CD4-positive, alpha-beta T cell (primary cell): Measurements from ENCODE around the gene UNC79. TPM values are rescaled to one million over a fixed set of nuclear protein-coding genes. Genes with fewer than 3 reads are reported as not detected.

Experiments used
- ATAC-seq: fragments of 200-7000 bp; cut with Tn5 transposase; one replicate; pipeline ENCODE4 v1.10.0; 2022; ENCODE audit warnings: mild to moderate bottlenecking; ENCODE audit not compliant: poor library complexity
- CTCF ChIA-PET: fragments of 350-600 bp; sonication (Branson Sonifier 250); formaldehyde crosslinking; loops from one replicate; lab custom pipeline; 2021; ENCODE audit warnings: antibody characterized with exemption, inconsistent platforms; lab: Charles Lee
- POLR2A ChIA-PET: fragments of 350-600 bp; sonication (Branson Sonifier 250); formaldehyde crosslinking; loops from one replicate; lab custom pipeline; 2021; ENCODE audit warnings: antibody characterized with exemption, inconsistent platforms; lab: Charles Lee
- DNase-seq, 14 experiments: peaks; one replicate each; pipeline ENCODE4 v3.0.0-alpha.2; 2013 to 2020; ENCODE audit warnings: mixed read lengths in 2 of 14
- H3K27ac ChIP-seq, 2 donors: one replicate each; pipeline versions ENCODE4 v1.5.1 to v1.7.0; 2013; ENCODE audit warnings: low read length in 2 of 2, low read depth in 1 of 2, mild to moderate bottlenecking in 1 of 2
- H3K27me3 ChIP-seq, 2 experiments: 1 replicate in 1 of 2; 2 replicates in 1 of 2; pipeline versions ENCODE4 v1.6.1 to v1.7.0; 2013; ENCODE audit warnings: low read length in 2 of 2, control low read depth in 1 of 2, mild to moderate bottlenecking in 1 of 2, moderate library complexity in 1 of 2; ENCODE audit not compliant: insufficient read depth in 2 of 2, control insufficient read depth in 1 of 2
- H3K36me3 ChIP-seq: one replicate; pipeline ENCODE4 v1.6.1; 2013; ENCODE audit warnings: low read length, control low read depth; ENCODE audit not compliant: insufficient read depth
- H3K4me1 ChIP-seq: one replicate; pipeline ENCODE4 v1.6.1; 2013; ENCODE audit warnings: low read length, control low read depth; ENCODE audit not compliant: insufficient read depth
- H3K4me3 ChIP-seq: one replicate; pipeline ENCODE4 v1.5.1; 2013; ENCODE audit warnings: mild to moderate bottlenecking, low read length, moderate library complexity
- H3K9me3 ChIP-seq, 2 experiments: 1 replicate in 1 of 2; 2 replicates in 1 of 2; pipeline versions ENCODE4 v1.6.1 to v1.7.0; 2013; ENCODE audit warnings: low read length in 2 of 2, mild to moderate bottlenecking in 2 of 2, control low read depth in 1 of 2, moderate library complexity in 1 of 2; ENCODE audit not compliant: control insufficient read depth in 1 of 2, insufficient read depth in 1 of 2
- H3K27ac Mint-ChIP-seq: one replicate; pipeline ENCODE4 v1.8.0; 2020; ENCODE audit warnings: mixed read lengths
- H3K27me3 Mint-ChIP-seq: one replicate; pipeline ENCODE4 v1.8.0; 2021; ENCODE audit warnings: mixed read lengths
- H3K36me3 Mint-ChIP-seq: one replicate; pipeline ENCODE4 v1.8.0; 2021; ENCODE audit warnings: low read depth, mixed read lengths
- H3K4me1 Mint-ChIP-seq: one replicate; pipeline ENCODE4 v1.8.0; 2021; ENCODE audit warnings: low read depth, mixed read lengths
- H3K4me3 Mint-ChIP-seq: one replicate; pipeline ENCODE4 v1.8.0; 2020; ENCODE audit warnings: mild to moderate bottlenecking, mixed read lengths
- H3K9me3 Mint-ChIP-seq: one replicate; pipeline ENCODE4 v1.8.0; 2020; ENCODE audit warnings: mixed read lengths
- intact Hi-C, 2 experiments: fragments of 100-400 bp; cut with DNase I in 1 of 2; cut with micrococcal nuclease in 1 of 2; formaldehyde crosslinking; loops; one replicate each; pipeline versions ENCODE4 v1.15.1 to v1.9.0; 2023 to 2025; cut with DNase I, micrococcal nuclease
- total RNA-seq, 174 experiments: library from RNA in 2 of 174; stranded (reverse) in 2 of 174; gene quantifications; one replicate each; pipeline ENCODE4 v1.2.3 and lab custom pipeline; 2021 to 2026
- TF ChIP-seq, protein P1 (sequence below): fragments of 200-600 bp; IDR thresholded peaks from one replicate; pipeline ENCODE4 v1.8.0; 2022; ENCODE audit warnings: antibody characterized with exemption, mild to moderate bottlenecking

The UNC79 gene
- total RNA-seq, 2 experiments from 2014 or later = not detected

DNA sequence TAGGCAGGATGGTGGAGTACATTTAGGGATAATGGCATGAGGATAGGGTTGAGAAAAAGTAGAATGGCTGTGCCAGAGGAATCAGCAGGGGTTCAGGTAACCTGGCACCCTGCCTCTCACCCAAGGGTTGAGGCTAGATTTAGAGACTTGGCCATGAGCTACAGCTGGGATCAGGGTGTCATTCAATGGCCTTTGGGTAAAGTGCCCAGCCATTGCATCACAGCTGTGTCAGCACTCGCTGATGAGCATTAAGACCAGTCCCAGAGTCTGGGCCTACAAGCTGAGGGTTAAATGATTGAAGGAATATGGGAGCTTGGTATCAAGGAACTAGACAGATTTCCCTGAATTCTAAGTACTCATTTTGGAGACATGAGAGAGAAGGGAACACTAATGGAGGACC, 243.6 kb downstream of the UNC79 start:
- Histone ChIP-seq H3K36me3 (no peaks in the 10 kb centered on the region), H3K4me3 (no peak overlapping the region), H3K4me1 (no peaks in the 10 kb centered on the region), H3K27ac (no peak overlapping the region), H3K9me3 (no peaks in the 10 kb centered on the region), H3K27me3 (no peaks in the 10 kb centered on the region)
- H3K4me3 Mint-ChIP-seq = no peak overlapping the region
- DNase-seq (no peak), ATAC-seq (no peak)
- TF ChIP-seq, protein P1, sequence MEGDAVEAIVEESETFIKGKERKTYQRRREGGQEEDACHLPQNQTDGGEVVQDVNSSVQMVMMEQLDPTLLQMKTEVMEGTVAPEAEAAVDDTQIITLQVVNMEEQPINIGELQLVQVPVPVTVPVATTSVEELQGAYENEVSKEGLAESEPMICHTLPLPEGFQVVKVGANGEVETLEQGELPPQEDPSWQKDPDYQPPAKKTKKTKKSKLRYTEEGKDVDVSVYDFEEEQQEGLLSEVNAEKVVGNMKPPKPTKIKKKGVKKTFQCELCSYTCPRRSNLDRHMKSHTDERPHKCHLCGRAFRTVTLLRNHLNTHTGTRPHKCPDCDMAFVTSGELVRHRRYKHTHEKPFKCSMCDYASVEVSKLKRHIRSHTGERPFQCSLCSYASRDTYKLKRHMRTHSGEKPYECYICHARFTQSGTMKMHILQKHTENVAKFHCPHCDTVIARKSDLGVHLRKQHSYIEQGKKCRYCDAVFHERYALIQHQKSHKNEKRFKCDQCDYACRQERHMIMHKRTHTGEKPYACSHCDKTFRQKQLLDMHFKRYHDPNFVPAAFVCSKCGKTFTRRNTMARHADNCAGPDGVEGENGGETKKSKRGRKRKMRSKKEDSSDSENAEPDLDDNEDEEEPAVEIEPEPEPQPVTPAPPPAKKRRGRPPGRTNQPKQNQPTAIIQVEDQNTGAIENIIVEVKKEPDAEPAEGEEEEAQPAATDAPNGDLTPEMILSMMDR = no peak
- peaks cover 19% of the 10 kb centered on the region for H3K27me3 Mint-ChIP-seq
- intact Hi-C loops = no loop called here
- H3K9me3 Mint-ChIP-seq = no peaks in the 10 kb centered on the region
- POLR2A ChIA-PET = no interaction called here
- CTCF ChIA-PET = no interaction called here
- H3K36me3 Mint-ChIP-seq = no peaks in the 10 kb centered on the region
- no peaks in the 10 kb centered on the region for H3K4me1 Mint-ChIP-seq
- no peak overlapping the region for H3K27ac Mint-ChIP-seq

DNA sequence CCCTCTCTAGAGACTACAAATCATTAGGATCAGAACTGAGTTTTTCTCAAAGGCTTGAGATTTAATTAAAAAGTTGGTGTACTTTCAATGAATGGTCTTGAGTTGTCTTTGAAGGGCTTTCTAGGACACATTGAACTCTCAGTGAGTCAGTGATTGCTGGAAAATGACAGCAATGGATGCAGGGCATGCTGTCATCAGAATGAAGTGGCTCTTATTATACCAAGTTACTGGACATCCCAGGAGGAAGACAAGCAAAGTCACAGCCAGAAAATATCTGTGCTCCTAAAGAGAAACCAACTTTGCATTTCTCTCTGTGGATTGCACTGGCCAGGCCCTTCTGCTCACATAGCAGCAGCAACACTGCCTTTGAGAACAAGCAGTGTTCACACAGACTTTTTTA, 244.9 kb downstream of the UNC79 start:
- TF ChIP-seq, protein P1 = no peak
- no peak for ATAC-seq
- H3K4me1 Mint-ChIP-seq = no peaks in the 10 kb centered on the region
- H3K9me3 Mint-ChIP-seq = no peaks in the 10 kb centered on the region
- peaks cover 19% of the 10 kb centered on the region for H3K27me3 Mint-ChIP-seq
- ChIA-PET CTCF (no interaction called here), POLR2A (no interaction called here)
- H3K27ac ChIP-seq = no peak overlapping the region
- H3K4me1 ChIP-seq = no peaks in the 10 kb centered on the region
- H3K36me3 ChIP-seq = no peaks in the 10 kb centered on the region
- no peaks in the 10 kb centered on the region for H3K27me3 ChIP-seq
- H3K27ac Mint-ChIP-seq = no peak overlapping the region
- no peaks in the 10 kb centered on the region for H3K9me3 ChIP-seq
- no peak for DNase-seq
- intact Hi-C loops = no loop called here
- H3K4me3 ChIP-seq = no peak overlapping the region
- no peaks in the 10 kb centered on the region for H3K36me3 Mint-ChIP-seq
- no peak overlapping the region for H3K4me3 Mint-ChIP-seq

DNA sequence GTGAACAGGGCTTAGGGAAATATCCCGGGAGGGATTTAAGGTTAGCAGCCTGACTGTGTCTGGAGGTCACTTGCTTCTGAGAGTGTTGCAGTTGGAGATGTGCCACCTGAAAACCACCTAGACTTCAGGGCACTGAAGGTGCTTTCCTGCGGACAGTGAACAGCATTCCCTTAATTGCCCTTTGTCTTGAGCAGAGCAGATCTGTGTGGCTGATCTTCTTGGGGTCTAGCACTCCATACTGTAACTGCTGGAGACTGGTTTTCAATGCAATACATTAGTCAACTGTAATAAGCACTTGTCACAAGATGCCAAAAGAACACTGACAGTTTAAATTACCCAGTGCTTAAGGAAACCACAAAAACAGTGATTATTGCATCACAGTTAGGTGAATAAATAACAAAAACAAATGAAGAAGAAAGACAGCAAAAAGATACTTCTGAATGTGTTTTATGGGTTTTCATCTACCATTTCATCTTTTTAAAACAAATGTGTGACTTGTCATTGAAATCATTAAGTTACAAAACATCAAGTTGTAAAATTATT, 245.7 kb downstream of the UNC79 start:
- Histone ChIP-seq H3K9me3 (no peaks in the 10 kb centered on the region), H3K4me3 (no peak overlapping the region), H3K27ac (no peak overlapping the region), H3K4me1 (no peaks in the 10 kb centered on the region), H3K27me3 (no peaks in the 10 kb centered on the region), H3K36me3 (no peaks in the 10 kb centered on the region)
- Mint-ChIP-seq H3K36me3 (no peaks in the 10 kb centered on the region), H3K4me1 (no peaks in the 10 kb centered on the region), H3K4me3 (no peak overlapping the region), H3K27ac (no peak overlapping the region), H3K27me3 (peaks cover 19% of the 10 kb centered on the region), H3K9me3 (no peaks in the 10 kb centered on the region)
- TF ChIP-seq, protein P1 = no peak
- intact Hi-C loops = no loop called here
- ChIA-PET POLR2A (no interaction called here), CTCF (no interaction called here)
- ATAC-seq = no peak
- no peak for DNase-seq
